ENCODE results near the gene DNAJC4. TPM values are rescaled to one million over a fixed set of nuclear protein-coding genes. Genes with fewer than 3 reads are reported as not detected.

Gene DNAJC4
- 45.4 TPM for polyA plus RNA-seq (2012; ENCODE audit: insufficient read depth, insufficient read length)

- peak within 1 kb of the TSS; percentile 60 for H3K4me3 ChIP-seq (ENCODE audit: low read length)
- peak; percentile 78 for DNase-seq (ENCODE audit: low read depth, low spot score)
These were observed at the start of gene DNAJC4 for GRCh38 chr11:64230171-64230984. Gene DNAJC4, plus strand, starts transcription at chr11:64230548. Its CDS starts 307 bp downstream, at chr11:64230855.

- no peak for DNase-seq (ENCODE audit: low read depth, low spot score)
These were observed 49.5 kb upstream of the DNAJC4 start for GRCh38 chr11:64180891-64181290.

GRCh38 chr11:64181506-64182411, 48.6 kb upstream of the DNAJC4 start:
- no peak overlapping the region for H3K4me3 ChIP-seq (ENCODE audit: low read length)
- DNase-seq (ENCODE audit: low read depth, low spot score), result no peak

More at GRCh38 chr11:64180891-64181290, 49.5 kb upstream of the DNAJC4 start:
- H3K4me3 ChIP-seq (ENCODE audit: low read length), result no peak overlapping the region

GRCh38 chr11:64183890-64184289, 46.5 kb upstream of the DNAJC4 start:
- no peak for DNase-seq (ENCODE audit: low read depth, low spot score)
- no peak overlapping the region for H3K4me3 ChIP-seq (ENCODE audit: low read length)

GRCh38 chr11:64185175-64185692, 45.1 kb upstream of the DNAJC4 start:
- DNase-seq (ENCODE audit: low read depth, low spot score), result no peak
- H3K4me3 ChIP-seq (ENCODE audit: low read length), result peak overlapping the region; percentile 87

GRCh38 chr11:64185693-64186491, 44.5 kb upstream of the DNAJC4 start, which contains the start of gene STIP1:
Gene STIP1, plus strand, starts transcription at chr11:64186171. Its CDS starts 91 bp downstream, at chr11:64186262.
- peak within 1 kb of the TSS; percentile 87 for H3K4me3 ChIP-seq (ENCODE audit: low read length)
- DNase-seq (ENCODE audit: low read depth, low spot score), result peak; percentile 100

- no peak overlapping the region for H3K4me3 ChIP-seq (ENCODE audit: low read length)
- DNase-seq (ENCODE audit: low read depth, low spot score), result no peak
These were observed 43.7 kb upstream of the DNAJC4 start for GRCh38 chr11:64186492-64187165.

- DNase-seq (ENCODE audit: low read depth, low spot score), result no peak
- no peak overlapping the region for H3K4me3 ChIP-seq (ENCODE audit: low read length)
These were observed 37.9 kb upstream of the DNAJC4 start for GRCh38 chr11:64192434-64192833.

GRCh38 chr11:64196626-64197025, 33.7 kb upstream of the DNAJC4 start:
- H3K4me3 ChIP-seq (ENCODE audit: low read length), result no peak overlapping the region
- DNase-seq (ENCODE audit: low read depth, low spot score), result no peak

GRCh38 chr11:64198511-64198910, 31.8 kb upstream of the DNAJC4 start:
- no peak overlapping the region for H3K4me3 ChIP-seq (ENCODE audit: low read length)
- DNase-seq (ENCODE audit: low read depth, low spot score), result no peak

GRCh38 chr11:64201543-64201942, 28.8 kb upstream of the DNAJC4 start:
- DNase-seq (ENCODE audit: low read depth, low spot score), result no peak

GRCh38 chr11:64202992-64203391, 27.4 kb upstream of the DNAJC4 start:
- H3K4me3 ChIP-seq (ENCODE audit: low read length), result no peak overlapping the region
- DNase-seq (ENCODE audit: low read depth, low spot score), result no peak

More at GRCh38 chr11:64201543-64201942, 28.8 kb upstream of the DNAJC4 start:
- H3K4me3 ChIP-seq (ENCODE audit: low read length), result no peak overlapping the region

- no peak overlapping the region for H3K4me3 ChIP-seq (ENCODE audit: low read length)
- DNase-seq (ENCODE audit: low read depth, low spot score), result no peak
These were observed 26.8 kb upstream of the DNAJC4 start for GRCh38 chr11:64203421-64204079.

GRCh38 chr11:64204080-64204440, 26.3 kb upstream of the DNAJC4 start:
- no peak for DNase-seq (ENCODE audit: low read depth, low spot score)
- H3K4me3 ChIP-seq (ENCODE audit: low read length), result no peak overlapping the region

- peak; percentile 88 for DNase-seq (ENCODE audit: low read depth, low spot score)
- H3K4me3 ChIP-seq (ENCODE audit: low read length), result no peak overlapping the region
These were observed 25.8 kb upstream of the DNAJC4 start for GRCh38 chr11:64204464-64204989.

- DNase-seq (ENCODE audit: low read depth, low spot score), result peak; percentile 91
- peak within 1 kb of the TSS; percentile 96 for H3K4me3 ChIP-seq (ENCODE audit: low read length)
These were observed 23.7 kb upstream of the DNAJC4 start, which contains the start of gene FERMT3 for GRCh38 chr11:64206457-64207255. Gene FERMT3, plus strand, starts transcription at chr11:64206721. Its CDS starts 644 bp downstream, at chr11:64207365.

All from Jurkat, Clone E6-1 (cell line).